Tibial nerve (tissue), 4 donors: ENCODE data around the gene LETM1.

Source experiments
- CTCF ChIP-seq, 5 experiments: fragments of 200-600 bp in 3 of 5; fragments of 450-650 bp in 2 of 5; sonication (generic) in 3 of 5; IDR thresholded peaks; one replicate each; pipeline ENCODE4 v1.5.1; 2016 to 2019; ENCODE audit warnings: antibody characterized with exemption in 5 of 5, mild to moderate bottlenecking in 3 of 5, moderate library complexity in 2 of 5
- EP300 ChIP-seq, 2 donors: sonication (generic); formaldehyde crosslinking; IDR thresholded peaks; one replicate each; pipeline ENCODE4 v1.6.1; 2017; ENCODE audit warnings: antibody characterized with exemption in 2 of 2, mild to moderate bottlenecking in 1 of 2

GRCh38 chr4:1821679-1822567 is 34.0 kb downstream of the LETM1 start:
- TF ChIP-seq EP300 (IDR thresholded peaks at IDR 0.05) (no peak), CTCF (IDR thresholded peaks at IDR 0.05) (no peak)
